ENCODE data around the gene PANX3.

DNA sequence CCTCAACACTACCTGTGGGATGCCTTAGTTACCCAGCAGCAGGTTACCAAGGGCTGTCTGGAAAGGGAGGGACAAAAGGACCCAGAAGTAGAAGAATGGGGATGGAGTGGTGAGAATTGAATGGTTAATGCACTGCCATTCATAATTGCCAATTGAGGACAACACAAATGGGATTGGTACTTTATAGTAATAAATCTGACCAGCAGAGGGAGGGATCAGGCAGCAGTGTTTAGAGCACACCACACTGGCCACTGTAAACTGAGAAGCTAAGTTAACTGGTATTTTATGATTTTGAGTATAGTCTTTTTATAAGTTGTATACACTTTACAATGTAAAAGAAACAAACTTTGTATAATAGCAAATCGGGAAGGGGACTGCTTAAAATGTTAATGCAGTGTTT lies 22.1 kb downstream of the PANX3 start:
- peak in 2 of 3 experiments; percentile 18 to 25; a peak in 2 of 6 replicates for TF ChIP-seq CTCF (IDR thresholded peaks at IDR 0.05 in 2 of 3, conservative IDR thresholded peaks at IDR 0.05 in 1 of 3; ENCODE audit: control insufficient read depth in 2 of 3, extremely low read depth in 1 of 3, insufficient read depth in 1 of 3, low read depth in 3 of 3, low read length in 3 of 3)
- TF ChIP-seq RFX5 (IDR thresholded peaks at IDR 0.05; ENCODE audit: low read depth, low read length), result no peak
- TF ChIP-seq BHLHE40 (IDR thresholded peaks at IDR 0.05; ENCODE audit: borderline replicate concordance in 1 of 2, low read depth in 2 of 2, low read length in 1 of 2), result no peak
- no peak for TF ChIP-seq TCF12 (IDR thresholded peaks at IDR 0.05; ENCODE audit: low read depth, low read length)
- TF ChIP-seq RUNX3 (IDR thresholded peaks at IDR 0.05; ENCODE audit: low read length), result no peak
- TF ChIP-seq E4F1 (IDR thresholded peaks at IDR 0.05; ENCODE audit: borderline replicate concordance, partially characterized antibody), result no peak
- TF ChIP-seq ZNF592 (IDR thresholded peaks at IDR 0.05), result no peak
- no peak for TF ChIP-seq MXI1 (IDR thresholded peaks at IDR 0.05; ENCODE audit: low read depth, low read length)
- no peak for TF ChIP-seq CHD2 (IDR thresholded peaks at IDR 0.05; ENCODE audit: borderline replicate concordance, low read depth, low read length)
- no peak for TF ChIP-seq POU2F2 (IDR thresholded peaks at IDR 0.05; ENCODE audit: borderline replicate concordance, low read depth, low read length)

Measured in GM12878 (cell line).